HCT116 (cell line): ENCODE results near the gene NFIX. TPM values are rescaled to one million over a fixed set of nuclear protein-coding genes. Genes with fewer than 3 reads are reported as not detected.

Experiments used
- ATAC-seq: fragments of 200-7000 bp; cut with Tn5 transposase; 2 replicates; pipeline ENCODE4 v1.9.1; 2020; ENCODE audit warnings: mild to moderate bottlenecking, moderate library complexity
- BruUV-seq: library from RNA; stranded (reverse); fragments of 400-500 nt; replicated peaks from 2 replicates; lab custom pipeline; 2021; lab: Mats Ljungman, UMichigan
- CTCF ChIA-PET: fragments of 300-600 bp; sonication (Branson Sonifier 250); formaldehyde crosslinking; loops from one replicate; lab custom pipeline; 2021; ENCODE audit warnings: antibody characterized with exemption; lab: Charles Lee
- POLR2A ChIA-PET: fragments of 300-600, 350-600 bp; sonication (Branson Sonifier 250); formaldehyde crosslinking; loops from one replicate; lab custom pipeline; 2021; ENCODE audit warnings: antibody characterized with exemption; lab: Charles Lee
- RAD21 ChIA-PET, 2 experiments: fragments of 300-600 bp; sonication (Branson Sonifier 250); formaldehyde crosslinking; loops; one replicate each; lab custom pipeline; 2023; ENCODE audit warnings: low total read pairs in 2 of 2; ENCODE audit not compliant: uncharacterized antibody in 2 of 2, unreplicated experiment in 2 of 2, low non-redundant PET in 1 of 2; lab: Charles Lee
- DNase-seq: peaks from one replicate; pipeline ENCODE4 v3.0.0-alpha.2; 2010; ENCODE audit warnings: low read depth, low spot score
- H2AFZ ChIP-seq: fragments of 200-600 bp; shearing (Covaris generic), sonication (generic); 2 replicates; pipeline ENCODE4 v1.6.1; 2017; ENCODE audit warnings: low read depth, mixed run types, mixed read lengths, antibody characterized with exemption, low read length; ENCODE audit not compliant: poor library complexity, severe bottlenecking
- H3K27ac ChIP-seq: 2 replicates; pipeline ENCODE4 v1.5.1; 2012; ENCODE audit warnings: low read depth, low read length
- H3K27me3 ChIP-seq: fragments of 200-600 bp; sonication (generic); 2 replicates; pipeline ENCODE4 v1.6.1; 2016; ENCODE audit warnings: mixed run types, low read length, mixed read lengths; ENCODE audit not compliant: insufficient read depth
- H3K36me3 ChIP-seq, 2 experiments: fragments of 200-500 bp in 1 of 2; fragments of 200-600 bp in 1 of 2; sonication (Bioruptor generic) in 1 of 2; sonication (generic) in 1 of 2; 2 replicates each; pipeline versions ENCODE4 v1.5.1 to v1.6.1; 2014 to 2016; ENCODE audit warnings: low read length in 2 of 2, inconsistent platforms in 1 of 2, mixed read lengths in 1 of 2, mixed run types in 1 of 2; ENCODE audit not compliant: insufficient read depth in 2 of 2, control insufficient read depth in 1 of 2
- H3K4me1 ChIP-seq, 2 experiments: fragments of 200-600 bp in 1 of 2; sonication (generic) in 1 of 2; 2 replicates each; pipeline versions ENCODE4 v1.5.1 to v1.6.1; 2012 to 2017; ENCODE audit warnings: low read length in 2 of 2, inconsistent platforms in 1 of 2, mild to moderate bottlenecking in 1 of 2, mixed read lengths in 1 of 2, mixed run types in 1 of 2, moderate library complexity in 1 of 2; ENCODE audit not compliant: insufficient read depth in 2 of 2, control insufficient read depth in 1 of 2
- H3K4me2 ChIP-seq: fragments of 200-600 bp; sonication (generic); 2 replicates; pipeline ENCODE4 v1.6.1; 2017; ENCODE audit warnings: mixed run types, low read length, mixed read lengths
- H3K4me3 ChIP-seq, 2 experiments: fragments of 200-600 bp in 1 of 2; sonication (generic) in 1 of 2; replicated peaks in 1 of 2; 2 replicates each; pipeline ENCODE4 v1.5.1; 2011 to 2016; ENCODE audit warnings: low read length in 2 of 2, control low read depth in 1 of 2, low read depth in 1 of 2, mild to moderate bottlenecking in 1 of 2, mixed read lengths in 1 of 2, mixed run types in 1 of 2
- H3K79me2 ChIP-seq: fragments of 200-600 bp; sonication (generic); 2 replicates; pipeline ENCODE4 v1.6.1; 2017; ENCODE audit warnings: mild to moderate bottlenecking, mixed run types, low read length, moderate library complexity, mixed read lengths; ENCODE audit not compliant: insufficient read depth
- H3K9ac ChIP-seq: fragments of 200-600 bp; sonication (generic); 2 replicates; pipeline ENCODE4 v1.6.1; 2016; ENCODE audit warnings: low read length, mixed read lengths
- H3K9me2 ChIP-seq: fragments of 200-600 bp; sonication (generic), shearing (Covaris generic); 2 replicates; pipeline ENCODE4 v1.6.1; 2017; ENCODE audit warnings: mixed run types, mild to moderate bottlenecking, moderate library complexity; ENCODE audit not compliant: insufficient read depth
- H3K9me3 ChIP-seq, 2 experiments: fragments of 200-500 bp in 1 of 2; fragments of 200-600 bp in 1 of 2; sonication (Bioruptor generic) in 1 of 2; sonication (generic) in 1 of 2; 2 replicates each; pipeline ENCODE4 v1.6.1; 2014 to 2017; ENCODE audit warnings: low read length in 2 of 2, mixed read lengths in 2 of 2, inconsistent platforms in 1 of 2, low read depth in 1 of 2, mild to moderate bottlenecking in 1 of 2, mixed run types in 1 of 2, moderate library complexity in 1 of 2; ENCODE audit not compliant: control insufficient read depth in 1 of 2, insufficient read depth in 1 of 2
- H4K20me1 ChIP-seq: fragments of 200-600 bp; sonication (generic), shearing (Covaris generic); 2 replicates; pipeline ENCODE4 v1.6.1; 2017; ENCODE audit warnings: mixed run types, mild to moderate bottlenecking, moderate library complexity; ENCODE audit not compliant: insufficient read depth
- CBX3 ChIP-seq: IDR thresholded peaks from 2 replicates; pipeline ENCODE4 v1.6.1; 2012; ENCODE audit warnings: low read depth
- CEBPB ChIP-seq: IDR thresholded peaks from 2 replicates; pipeline ENCODE4 v1.6.1; 2012; ENCODE audit warnings: low read depth
- CTCF ChIP-seq, 3 experiments: fragments of 200-600 bp in 1 of 3; sonication (generic) in 1 of 3; IDR thresholded peaks in 2 of 3; conservative IDR thresholded peaks in 1 of 3; 2 replicates each; pipeline ENCODE4 v1.5.1; 2012 to 2017; ENCODE audit warnings: low read depth in 2 of 3, low read length in 2 of 3, antibody characterized with exemption in 1 of 3, borderline replicate concordance in 1 of 3, control low read depth in 1 of 3, mild to moderate bottlenecking in 1 of 3, mixed read lengths in 1 of 3, mixed run types in 1 of 3, moderate library complexity in 1 of 3; ENCODE audit not compliant: insufficient read depth in 1 of 3
- EGR1 ChIP-seq: IDR thresholded peaks from 2 replicates; pipeline ENCODE4 v1.6.1; 2012; ENCODE audit warnings: low read depth
- ELF1 ChIP-seq: IDR thresholded peaks from 2 replicates; pipeline ENCODE4 v1.6.1; 2012; ENCODE audit warnings: low read depth, borderline replicate concordance
- EZH2 ChIP-seq: fragments of 200-600 bp; sonication (generic); IDR thresholded peaks from 2 replicates; pipeline ENCODE4 v1.6.1; 2017; ENCODE audit warnings: antibody characterized with exemption, mixed run types
- FOSL1 ChIP-seq: IDR thresholded peaks from 2 replicates; pipeline ENCODE4 v1.6.1; 2012; ENCODE audit warnings: low read depth
- JUND ChIP-seq: IDR thresholded peaks from 2 replicates; pipeline ENCODE4 v1.6.1; 2012
- MAX ChIP-seq: IDR thresholded peaks from 2 replicates; pipeline ENCODE4 v1.6.1; 2012
- POLR2A ChIP-seq: IDR thresholded peaks from 2 replicates; pipeline ENCODE4 v1.7.0; 2011; ENCODE audit warnings: borderline replicate concordance; ENCODE audit not compliant: insufficient read depth, insufficient read length; ENCODE audit errors: extremely low read depth
- POLR2AphosphoS5 ChIP-seq: IDR thresholded peaks from 2 replicates; pipeline ENCODE4 v1.6.1; 2011; ENCODE audit warnings: mild to moderate bottlenecking, low read depth, low read length, moderate library complexity
- RAD21 ChIP-seq: IDR thresholded peaks from 2 replicates; pipeline ENCODE4 v1.6.1; 2012; ENCODE audit warnings: low read depth, mild to moderate bottlenecking
- REST ChIP-seq: IDR thresholded peaks from 2 replicates; pipeline ENCODE4 v1.6.1; 2012; ENCODE audit warnings: low read depth
- SIN3A ChIP-seq: IDR thresholded peaks from 2 replicates; pipeline ENCODE4 v1.6.1; 2012; ENCODE audit warnings: low read depth
- SP1 ChIP-seq: IDR thresholded peaks from 2 replicates; pipeline ENCODE4 v1.6.1; 2012; ENCODE audit warnings: low read depth
- TCF7L2 ChIP-seq: IDR thresholded peaks from 2 replicates; pipeline ENCODE4 v1.7.0; 2011; ENCODE audit warnings: borderline replicate concordance, inconsistent platforms; ENCODE audit not compliant: insufficient read depth, insufficient read length; ENCODE audit errors: extremely low read depth
- YY1 ChIP-seq: IDR thresholded peaks from 2 replicates; pipeline ENCODE4 v1.6.1; 2011; ENCODE audit warnings: low read length, low read depth, moderate library complexity, mild to moderate bottlenecking; ENCODE audit not compliant: insufficient replicate concordance; ENCODE audit errors: extremely low read depth
- ZFX ChIP-seq: fragments of 450-650 bp; IDR thresholded peaks from 2 replicates; pipeline ENCODE4 v1.6.1; 2017
- ZNF274 ChIP-seq: fragments of 200-500 bp; sonication (Bioruptor generic); IDR thresholded peaks from 2 replicates; pipeline ENCODE4 v1.6.1; 2014; ENCODE audit warnings: mild to moderate bottlenecking, low read depth, low read length, inconsistent platforms
- intact Hi-C: fragments of 100-400 bp; cut with micrococcal nuclease; formaldehyde crosslinking; loops from 2 replicates; pipeline ENCODE4 v1.10.0; 2022
- total RNA-seq: library from RNA; stranded (reverse); gene quantifications from one replicate; pipeline ENCODE4 v1.2.1, GENCODE V29; 2021; ENCODE audit not compliant: unreplicated experiment

NFIX gene
- total RNA-seq, 1 experiment from 2014 or later: 34.8 TPM

- TF ChIP-seq CTCF (IDR thresholded peaks at IDR 0.05 in 2 of 3, conservative IDR thresholded peaks at IDR 0.05 in 1 of 3; ENCODE audit: borderline replicate concordance in 1 of 3, insufficient read depth in 1 of 3, low read depth in 2 of 3, low read length in 2 of 3): no peak
- TF ChIP-seq ZNF274: no peak
- TF ChIP-seq JUND: no peak
- TF ChIP-seq POLR2A: no peak
- TF ChIP-seq SP1: no peak
- no peak for TF ChIP-seq EGR1
- no peak for TF ChIP-seq CBX3
- TF ChIP-seq SIN3A: no peak
- TF ChIP-seq EZH2: no peak
- TF ChIP-seq CEBPB: no peak
- no peak for TF ChIP-seq POLR2AphosphoS5
- no peak for TF ChIP-seq RAD21
- no peak for TF ChIP-seq MAX
- TF ChIP-seq YY1: no peak
- TF ChIP-seq FOSL1: no peak
- TF ChIP-seq REST: no peak
- no peak for TF ChIP-seq ELF1
- TF ChIP-seq TCF7L2: no peak
- TF ChIP-seq ZFX: no peak
- RAD21 ChIA-PET: no interaction called here
- no peaks in the 10 kb centered on the region for H3K27me3 ChIP-seq
- peak overlapping the region; percentile 97 to 98 for H3K4me3 ChIP-seq
- H3K9me2 ChIP-seq: no peaks in the 10 kb centered on the region
- intact Hi-C loops: loop anchor here (2.0 to 5.0 kb wide), 2 partner anchors 35 to 146 kb away; partner anchors contain the start of genes IER2 and STX10
- BruUV-seq: no TSS peak
- ATAC-seq (no peak), DNase-seq (no peak)
- peak overlapping the region; percentile 98 for H3K9ac ChIP-seq
- peaks cover 21 to 33% of the 10 kb centered on the region in 2 experiments; a peak in 3 of 4 replicates for H3K4me1 ChIP-seq
- peaks cover 8 to 29% of the 10 kb centered on the region in 2 experiments; a peak in 3 of 4 replicates for H3K36me3 ChIP-seq
- peak overlapping the region; percentile 91 for H3K4me2 ChIP-seq
- CTCF ChIA-PET: no interaction called here
- no peaks in the 10 kb centered on the region for H3K9me3 ChIP-seq
- H4K20me1 ChIP-seq: peaks cover 6% of the 10 kb centered on the region; the same call in 1 of the 2 replicates
- peak overlapping the region; percentile 100 for H3K27ac ChIP-seq
- H2AFZ ChIP-seq: no peak overlapping the region
- H3K79me2 ChIP-seq: peaks cover 65% of the 10 kb centered on the region
- POLR2A ChIA-PET: interaction anchor here (1.0 kb wide), 1 partner anchor 37 kb away, joined by 3 read pairs; no protein-coding TSS in a partner anchor
Observed at GRCh38 chr19:13115936-13116281, 120.6 kb downstream of the NFIX start.
